BE2C (cell line): Measurements from ENCODE around the gene TGFBRAP1.

Experiments
- DNase-seq: peaks from one replicate; pipeline ENCODE4 v3.0.0-alpha.2; 2020
- H3K27me3 ChIP-seq: fragments of 250-450 bp; sonication (Bioruptor Pico); 2 replicates; pipeline ENCODE4 v1.5.1; 2020; ENCODE audit warnings: mild to moderate bottlenecking
- H3K36me3 ChIP-seq: fragments of 250-450 bp; sonication (Bioruptor Pico); 2 replicates; pipeline ENCODE4 v1.5.1; 2020; ENCODE audit warnings: mild to moderate bottlenecking
- H3K4me1 ChIP-seq: fragments of 250-450 bp; sonication (Bioruptor Pico); 2 replicates; pipeline ENCODE4 v1.5.1; 2020
- H3K4me3 ChIP-seq: 2 replicates; pipeline ENCODE4 v1.5.1; 2011; ENCODE audit warnings: low read depth, low read length
- H3K9me3 ChIP-seq: fragments of 250-450 bp; sonication (Bioruptor Pico); 2 replicates; pipeline ENCODE4 v1.5.1; 2020
- TF ChIP-seq, protein P1 (sequence below): IDR thresholded peaks from 2 replicates; pipeline ENCODE4 v1.5.1; 2012; ENCODE audit warnings: mild to moderate bottlenecking, low read depth, low read length

TGFBRAP1 gene

GRCh38 chr2:105369777-105370690 lies 40.5 kb upstream of the TGFBRAP1 start:
- peak; percentile 78 for DNase-seq
- no peaks in the 10 kb centered on the region for H3K9me3 ChIP-seq
- H3K27me3 ChIP-seq = no peaks in the 10 kb centered on the region
- no peaks in the 10 kb centered on the region for H3K4me1 ChIP-seq
- peaks cover 33% of the 10 kb centered on the region for H3K36me3 ChIP-seq
- H3K4me3 ChIP-seq = no peak overlapping the region
- TF ChIP-seq, protein P1, sequence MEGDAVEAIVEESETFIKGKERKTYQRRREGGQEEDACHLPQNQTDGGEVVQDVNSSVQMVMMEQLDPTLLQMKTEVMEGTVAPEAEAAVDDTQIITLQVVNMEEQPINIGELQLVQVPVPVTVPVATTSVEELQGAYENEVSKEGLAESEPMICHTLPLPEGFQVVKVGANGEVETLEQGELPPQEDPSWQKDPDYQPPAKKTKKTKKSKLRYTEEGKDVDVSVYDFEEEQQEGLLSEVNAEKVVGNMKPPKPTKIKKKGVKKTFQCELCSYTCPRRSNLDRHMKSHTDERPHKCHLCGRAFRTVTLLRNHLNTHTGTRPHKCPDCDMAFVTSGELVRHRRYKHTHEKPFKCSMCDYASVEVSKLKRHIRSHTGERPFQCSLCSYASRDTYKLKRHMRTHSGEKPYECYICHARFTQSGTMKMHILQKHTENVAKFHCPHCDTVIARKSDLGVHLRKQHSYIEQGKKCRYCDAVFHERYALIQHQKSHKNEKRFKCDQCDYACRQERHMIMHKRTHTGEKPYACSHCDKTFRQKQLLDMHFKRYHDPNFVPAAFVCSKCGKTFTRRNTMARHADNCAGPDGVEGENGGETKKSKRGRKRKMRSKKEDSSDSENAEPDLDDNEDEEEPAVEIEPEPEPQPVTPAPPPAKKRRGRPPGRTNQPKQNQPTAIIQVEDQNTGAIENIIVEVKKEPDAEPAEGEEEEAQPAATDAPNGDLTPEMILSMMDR = peak; percentile 77

- Histone ChIP-seq H3K27me3 (no peaks in the 10 kb centered on the region), H3K36me3 (peaks cover 36% of the 10 kb centered on the region), H3K9me3 (no peaks in the 10 kb centered on the region), H3K4me3 (no peak overlapping the region), H3K4me1 (no peaks in the 10 kb centered on the region)
- TF ChIP-seq, protein P1 = no peak
- no peak for DNase-seq
Measured at GRCh38 chr2:105368759-105369408, 39.3 kb upstream of the TGFBRAP1 start.

GRCh38 chr2:105365206-105365605 lies 35.7 kb upstream of the TGFBRAP1 start:
- Histone ChIP-seq H3K4me3 (no peak overlapping the region), H3K36me3 (peaks cover 48% of the 10 kb centered on the region), H3K9me3 (no peaks in the 10 kb centered on the region), H3K4me1 (no peaks in the 10 kb centered on the region), H3K27me3 (no peaks in the 10 kb centered on the region)
- TF ChIP-seq, protein P1 = no peak
- no peak for DNase-seq

DNA sequence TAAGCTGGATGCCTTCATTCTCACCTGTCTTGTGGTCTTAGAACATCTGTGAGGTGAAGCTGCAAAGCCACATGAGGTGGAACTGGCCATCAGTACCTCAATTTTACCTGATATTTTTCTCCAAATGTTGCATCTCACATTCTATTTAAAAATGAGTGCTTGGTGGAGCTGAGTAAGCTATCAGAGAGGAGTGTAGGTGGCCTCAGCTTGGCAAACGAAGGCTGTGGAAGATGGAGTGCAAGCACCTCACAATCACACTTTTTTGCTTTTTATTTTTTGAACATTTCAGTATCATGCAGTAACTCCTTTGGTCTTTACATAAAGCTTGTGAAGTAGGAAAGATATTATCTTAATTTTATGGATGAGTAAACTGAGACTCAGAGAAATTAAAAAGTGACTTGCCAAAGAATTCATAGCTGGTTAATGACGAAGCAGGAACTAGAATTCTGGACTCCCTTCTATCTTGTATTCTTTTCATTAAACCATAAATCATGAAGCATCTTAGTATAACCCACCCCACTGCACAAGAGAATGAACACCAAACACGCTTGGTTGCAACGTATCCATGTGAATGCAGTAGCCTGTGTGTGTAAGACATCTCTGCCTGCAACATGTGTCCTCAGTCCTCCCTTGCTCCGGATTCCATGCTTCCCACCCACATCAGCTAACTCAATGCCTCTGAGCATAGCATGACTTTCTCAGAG lies 35.1 kb upstream of the TGFBRAP1 start:
- Histone ChIP-seq H3K4me3 (no peak overlapping the region), H3K36me3 (peaks cover 46% of the 10 kb centered on the region), H3K4me1 (no peaks in the 10 kb centered on the region), H3K9me3 (no peaks in the 10 kb centered on the region), H3K27me3 (no peaks in the 10 kb centered on the region)
- TF ChIP-seq, protein P1 = no peak
- DNase-seq = no peak

GRCh38 chr2:105362862-105363591 lies 33.5 kb upstream of the TGFBRAP1 start:
- Histone ChIP-seq H3K27me3 (no peaks in the 10 kb centered on the region), H3K36me3 (peaks cover 36% of the 10 kb centered on the region), H3K4me1 (no peaks in the 10 kb centered on the region), H3K4me3 (no peak overlapping the region), H3K9me3 (no peaks in the 10 kb centered on the region)
- TF ChIP-seq, protein P1 = no peak
- DNase-seq = no peak
